GM21737 (cell line): Measurements from ENCODE around the gene HACD1.
"Not testable (repeated sequence)": the region's sequence is repeated elsewhere in the genome, so short reads cannot be mapped to it uniquely, and the experiment has no call there.

Experiments
- ATAC-seq: cut with Tn5 transposase; IDR thresholded peaks from one replicate; pipeline ENCODE4 v1.9.1; 2021; ENCODE audit warnings: mild to moderate bottlenecking, moderate library complexity; ENCODE audit not compliant: unreplicated experiment

Gene HACD1

GRCh38 chr10:17643755-17644484 lies 26.7 kb upstream of the HACD1 start, which contains the start of gene STAM:
Gene STAM, plus strand, starts transcription at chr10:17644151. Its CDS starts 189 bp downstream, at chr10:17644340.
- peak; percentile 81 for ATAC-seq

- ATAC-seq, result peak; percentile 22
These were observed 26.2 kb upstream of the HACD1 start for GRCh38 chr10:17643339-17643754.

GRCh38 chr10:17640331-17640816 lies 23.2 kb upstream of the HACD1 start:
- ATAC-seq, result no peak

GRCh38 chr10:17637869-17638268 lies 20.7 kb upstream of the HACD1 start:
- ATAC-seq, result no peak

- ATAC-seq, result no peak
These were observed 16.2 kb upstream of the HACD1 start for GRCh38 chr10:17633353-17633752.

GRCh38 chr10:17632590-17632989 lies 15.4 kb upstream of the HACD1 start:
- not testable (repeated sequence) for ATAC-seq

GRCh38 chr10:17626656-17627055 lies 9.5 kb upstream of the HACD1 start:
- no peak for ATAC-seq

- ATAC-seq, result no peak
These were observed 7.8 kb upstream of the HACD1 start for GRCh38 chr10:17624996-17625395.

GRCh38 chr10:17622061-17622460 lies 4.9 kb upstream of the HACD1 start:
- ATAC-seq, result no peak

- peak; percentile 41 for ATAC-seq
These were observed 657 bp downstream of the HACD1 start for GRCh38 chr10:17616403-17617030.

- ATAC-seq, result no peak
These were observed 7.6 kb downstream of the HACD1 start for GRCh38 chr10:17609523-17610079.

GRCh38 chr10:17607603-17608332 lies 9.4 kb downstream of the HACD1 start:
- ATAC-seq, result peak; percentile 77

GRCh38 chr10:17607060-17607459 lies 10.1 kb downstream of the HACD1 start:
- no peak for ATAC-seq

- no peak for ATAC-seq
These were observed 10.6 kb downstream of the HACD1 start for GRCh38 chr10:17606547-17607040.

GRCh38 chr10:17605936-17606335 lies 11.2 kb downstream of the HACD1 start:
- ATAC-seq, result no peak

GRCh38 chr10:17599089-17599488 lies 18.1 kb downstream of the HACD1 start:
- no peak for ATAC-seq

GRCh38 chr10:17597386-17597785 lies 19.8 kb downstream of the HACD1 start:
- no peak for ATAC-seq

- no peak for ATAC-seq
These were observed 26.1 kb downstream of the HACD1 start for GRCh38 chr10:17590969-17591645.

GRCh38 chr10:17589316-17589715 lies 27.9 kb downstream of the HACD1 start:
- ATAC-seq, result not testable (repeated sequence)

- ATAC-seq, result no peak
These were observed 28.8 kb downstream of the HACD1 start for GRCh38 chr10:17588420-17588819.
